Eye (tissue), 1 donor: ENCODE results near the gene GNAI3.

ENCODE experiments used
- DNase-seq: peaks from one replicate; pipeline ENCODE4 v3.0.0-alpha.2; 2015

Gene GNAI3

DNA sequence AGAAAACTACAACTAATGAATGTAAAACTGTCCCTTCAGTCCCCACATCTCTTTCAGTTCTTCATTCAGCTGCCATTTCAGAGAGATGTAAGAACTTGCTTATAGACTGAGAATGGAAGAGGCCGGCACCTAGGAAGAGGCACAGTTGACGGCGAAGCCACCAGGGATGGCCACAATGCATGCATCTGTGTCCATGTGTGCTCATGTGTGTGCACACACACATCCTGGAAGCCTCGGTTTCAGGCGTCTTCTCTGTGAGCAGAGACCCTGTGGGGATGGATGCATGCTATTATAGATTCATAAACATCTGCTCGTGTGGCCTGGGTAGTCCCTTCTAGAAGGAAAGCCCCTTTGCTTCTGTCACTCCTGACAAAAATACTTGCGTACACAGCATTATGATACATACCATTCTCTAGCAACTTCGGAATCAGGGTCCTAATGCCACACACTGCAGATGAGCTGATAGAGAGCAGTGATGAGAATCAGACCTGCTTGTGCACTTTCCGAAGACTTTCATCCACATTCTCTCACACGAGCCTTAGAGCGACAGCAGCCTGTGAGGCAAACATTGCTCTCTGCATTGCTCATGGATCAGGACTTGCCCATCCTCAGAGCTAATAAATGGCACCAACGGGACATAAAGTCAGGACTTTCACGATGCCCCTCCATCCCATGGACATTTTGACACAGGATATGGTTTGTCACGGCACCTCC, 21.2 kb upstream of the GNAI3 start:
- peak; percentile 63 for DNase-seq

DNA sequence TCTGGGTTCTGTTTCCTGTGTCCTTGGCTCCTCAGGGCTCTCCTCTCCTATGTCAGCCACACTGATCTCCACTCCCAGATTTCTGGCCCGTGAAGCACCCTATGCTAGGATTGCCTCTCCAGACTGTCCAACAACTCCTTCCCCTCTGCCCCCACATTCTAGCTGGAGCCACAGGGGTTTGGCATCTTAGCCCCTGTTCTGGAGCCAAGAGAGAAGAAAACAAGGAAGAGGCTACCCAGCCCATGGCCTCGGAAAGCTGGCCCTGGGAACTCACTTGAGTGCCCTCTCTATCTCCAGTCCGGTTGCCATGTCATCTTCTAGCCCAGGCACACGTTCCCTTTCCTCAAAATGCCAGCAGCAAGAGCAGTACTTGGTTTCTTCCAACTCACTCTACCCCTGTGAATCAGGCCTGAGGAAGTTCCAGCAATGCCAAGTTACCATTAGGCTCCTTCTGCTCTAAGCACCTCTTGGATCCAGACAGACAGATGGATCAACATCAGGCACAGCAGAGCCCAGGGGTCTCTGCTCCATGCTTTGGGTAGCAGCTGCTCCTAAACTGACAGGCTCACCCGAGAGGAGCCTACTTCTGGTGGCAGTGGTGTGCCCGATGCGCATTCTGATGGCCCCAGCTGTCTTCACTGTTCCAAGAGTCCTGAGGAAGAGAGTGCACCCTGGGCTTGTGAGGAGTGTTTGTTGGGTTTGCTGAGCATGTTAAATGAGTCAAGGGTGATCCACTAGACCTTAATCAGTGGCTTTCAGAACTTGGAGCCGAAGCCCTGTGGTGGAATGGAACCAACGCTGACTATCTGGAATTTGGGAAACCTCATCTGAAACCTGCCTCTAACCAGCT, 20.3 kb upstream of the GNAI3 start:
- DNase-seq: no peak

DNA sequence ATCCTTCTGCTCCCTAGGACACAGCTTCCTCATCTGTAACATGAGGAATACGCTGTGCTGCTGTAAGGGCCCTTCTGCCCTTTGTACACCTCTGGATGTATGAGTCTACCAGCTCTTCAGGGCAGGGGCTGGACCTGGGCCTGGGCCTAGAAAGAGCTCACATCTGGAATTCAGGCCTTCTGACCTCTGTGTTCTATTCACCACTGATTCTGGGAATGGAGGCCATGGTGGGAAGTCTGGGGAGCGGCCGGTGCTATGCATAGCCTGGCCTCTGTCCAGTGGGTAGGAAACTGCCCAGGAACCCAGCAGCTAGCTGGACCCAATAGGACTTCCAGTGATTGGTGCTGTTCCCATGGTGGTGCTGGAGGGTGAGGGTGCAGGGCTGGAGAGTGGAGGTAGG, 19.7 kb upstream of the GNAI3 start:
- no peak for DNase-seq

DNA sequence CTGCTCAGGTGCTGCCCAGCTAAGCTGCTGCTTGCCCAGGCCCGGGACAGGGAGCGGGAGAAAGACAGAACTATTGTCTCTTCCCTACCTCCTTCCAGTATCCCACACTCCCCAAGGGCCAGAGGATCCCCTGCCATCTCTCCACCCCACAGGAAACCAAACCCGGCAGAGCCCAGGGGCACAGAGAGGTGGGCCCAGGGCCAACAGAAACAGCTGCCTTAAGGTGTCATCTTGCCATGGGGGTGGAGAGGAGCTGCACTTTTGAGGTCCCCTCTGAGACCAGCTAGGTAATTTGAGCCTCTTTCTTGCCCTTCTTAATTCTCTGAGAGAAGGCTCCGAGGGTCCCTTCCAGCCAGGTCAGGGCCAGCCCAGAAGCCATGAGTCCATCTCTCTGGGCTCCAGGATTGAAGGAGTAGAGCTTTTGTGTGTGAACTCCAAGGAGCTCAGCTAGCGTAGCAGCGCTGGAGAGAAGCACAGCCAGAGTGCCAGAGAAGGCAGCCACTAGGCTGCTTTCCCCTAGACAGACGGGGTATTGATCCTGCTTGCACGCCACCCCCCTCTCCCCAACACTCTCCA, 18.4 kb upstream of the GNAI3 start:
- no peak for DNase-seq

DNA sequence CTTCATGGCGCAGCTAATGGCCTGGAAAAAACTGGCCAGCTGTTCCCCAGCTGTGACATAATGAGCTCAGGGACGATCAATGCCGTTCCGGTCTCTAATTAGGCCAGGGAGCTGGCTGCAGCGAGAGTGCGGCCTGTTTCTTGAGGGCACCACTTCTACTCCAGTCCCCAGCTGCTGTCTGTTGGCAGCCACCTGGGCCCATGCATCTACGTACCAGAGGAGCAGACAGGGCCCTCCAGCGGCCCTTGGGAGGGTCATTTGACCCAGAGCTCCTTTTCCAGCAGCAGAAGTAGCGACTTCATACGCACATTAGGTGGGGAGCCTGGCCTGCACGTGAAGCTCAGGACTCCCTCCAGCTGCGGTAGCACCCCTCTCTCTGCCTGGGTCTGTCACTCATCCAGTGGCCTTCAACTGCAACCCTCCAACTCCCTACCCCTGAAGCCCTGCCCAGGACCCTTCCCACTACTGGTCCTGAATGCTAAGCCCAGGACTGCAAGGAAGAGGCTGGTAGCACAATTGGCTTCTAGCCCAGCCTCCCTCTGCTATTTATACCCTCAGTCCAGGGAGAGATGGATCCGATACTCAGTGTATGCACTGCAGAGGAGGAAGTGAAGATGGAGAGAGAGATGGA, 17.8 kb upstream of the GNAI3 start:
- DNase-seq: peak; percentile 97

DNA sequence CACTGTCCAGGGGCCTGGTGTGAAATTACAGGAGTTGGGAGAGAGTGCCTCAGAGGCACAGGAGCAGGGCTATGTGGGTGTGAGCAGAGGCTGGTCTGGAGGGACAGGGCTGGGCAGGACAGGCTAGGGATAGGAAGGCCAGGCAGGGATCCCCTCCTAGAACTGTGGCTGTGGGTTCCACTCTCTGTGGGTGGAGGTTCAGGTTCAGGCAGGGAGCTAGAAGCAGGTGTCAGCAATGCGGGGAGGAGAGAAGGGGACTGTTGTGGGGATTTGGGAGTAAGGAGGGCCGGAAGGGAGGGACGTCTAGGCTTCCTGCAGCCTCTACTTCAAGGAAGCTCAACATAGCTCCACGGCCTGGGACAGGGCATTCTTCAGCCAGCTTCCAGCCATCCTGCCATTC, 17.0 kb upstream of the GNAI3 start:
- DNase-seq: no peak

DNA sequence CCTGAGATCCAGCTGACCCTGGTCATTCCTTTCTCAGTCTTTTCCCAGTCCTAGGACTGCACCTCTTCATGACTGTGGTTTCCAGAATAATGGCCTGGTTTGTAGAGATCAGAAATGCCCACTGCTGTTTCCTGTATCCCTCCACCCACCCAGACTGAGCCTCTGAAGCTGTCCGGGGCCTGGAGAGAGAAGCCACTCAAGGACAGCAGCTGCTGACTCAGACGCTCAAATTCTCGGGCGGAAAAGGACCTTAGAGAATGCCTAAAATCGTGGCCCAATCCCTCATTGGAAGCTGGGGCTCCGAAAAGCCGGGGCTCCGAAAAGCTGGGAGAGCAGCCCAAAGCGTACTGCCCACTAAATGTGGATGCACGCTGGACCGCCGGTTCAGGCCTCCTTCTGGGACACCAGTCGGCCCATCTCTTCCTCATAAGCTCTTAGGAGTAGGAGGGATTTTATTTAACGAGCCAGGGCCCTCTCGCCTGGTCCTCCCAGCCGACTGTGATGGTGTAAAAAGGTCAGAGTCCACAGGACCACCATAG, 16.5 kb upstream of the GNAI3 start:
- no peak for DNase-seq

DNA sequence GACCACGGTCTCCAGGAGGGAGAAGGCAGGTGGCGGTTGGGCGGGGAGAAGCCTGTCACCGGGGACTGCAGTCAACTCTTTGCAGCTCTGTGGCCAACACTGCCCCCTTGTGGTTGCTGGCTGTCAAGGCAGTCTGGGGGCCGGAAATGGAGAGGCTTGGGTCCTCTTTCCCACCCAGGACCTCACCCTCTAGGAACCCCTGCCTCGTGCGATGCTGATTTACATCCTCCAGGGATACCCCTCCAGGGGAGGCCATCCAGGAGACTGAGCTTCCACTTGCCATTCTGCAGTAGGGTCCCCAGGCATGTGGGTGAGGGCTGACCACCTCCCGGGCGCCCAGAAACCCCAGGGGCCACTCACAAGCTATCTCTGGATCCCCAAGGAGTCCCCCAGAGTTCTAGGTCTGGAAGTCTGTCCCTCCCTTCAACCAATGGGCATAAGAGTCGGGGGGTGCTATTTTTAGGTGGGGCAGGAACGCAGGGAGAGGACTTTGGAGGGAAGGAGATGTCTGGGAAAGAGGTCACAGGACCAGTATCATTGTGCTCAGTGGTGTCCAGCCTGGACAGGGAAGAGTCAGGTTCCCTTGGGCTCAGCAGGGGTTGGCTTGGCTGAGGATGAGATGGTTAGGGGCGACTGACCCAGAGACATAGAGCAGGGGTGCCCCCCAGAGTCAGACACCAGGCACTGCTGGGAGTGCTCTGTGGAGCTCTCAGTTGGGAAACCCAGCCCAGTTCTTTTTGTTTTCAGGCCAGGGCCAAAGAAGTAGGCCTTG, 15.9 kb upstream of the GNAI3 start:
- DNase-seq: peak; percentile 95

DNA sequence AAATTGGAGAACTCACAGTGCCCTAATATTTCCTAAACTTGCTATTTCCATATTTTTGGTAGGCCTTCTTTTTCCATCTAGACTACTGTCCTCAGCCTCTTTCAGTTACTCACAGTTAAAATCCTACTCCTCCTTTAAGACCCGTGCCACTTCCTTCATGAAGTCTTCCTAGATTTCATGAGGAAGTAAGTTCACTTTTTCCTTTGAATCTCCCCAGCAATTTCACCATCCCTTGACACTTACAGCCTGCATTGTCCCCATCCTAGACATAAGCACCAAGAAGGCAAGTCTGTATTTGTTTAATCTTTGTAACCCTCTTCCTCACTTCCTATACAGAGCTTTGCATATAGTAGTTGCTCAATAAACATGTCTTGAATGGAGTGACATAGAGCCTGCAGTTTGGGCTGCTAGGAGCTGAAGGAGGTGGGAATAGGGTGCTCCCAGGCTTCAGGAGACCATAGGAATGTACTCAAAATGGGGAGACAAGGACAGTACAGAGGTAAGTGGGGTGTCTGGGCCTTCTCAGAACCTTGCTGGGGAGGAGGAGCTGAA, 14.0 kb upstream of the GNAI3 start:
- no peak for DNase-seq

DNA sequence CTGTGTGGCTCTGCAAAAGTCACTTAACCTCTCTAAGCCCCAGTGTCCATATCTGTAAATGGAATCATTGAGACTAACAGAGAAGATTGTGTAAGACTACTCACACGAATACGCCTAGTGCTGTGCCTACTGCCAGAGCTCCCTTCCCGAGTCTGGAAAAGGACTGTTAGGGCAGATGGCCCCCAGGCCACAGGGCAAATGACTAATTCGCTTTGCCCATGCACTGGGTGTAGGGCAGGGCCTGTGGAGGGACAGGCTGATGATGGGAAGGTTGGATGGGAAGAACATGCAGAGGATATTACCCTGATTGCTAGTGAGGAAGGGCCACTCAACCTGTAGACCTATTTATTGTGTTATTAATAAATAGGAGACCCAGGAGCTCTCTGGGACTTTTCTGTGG, 12.9 kb upstream of the GNAI3 start:
- no peak for DNase-seq

DNA sequence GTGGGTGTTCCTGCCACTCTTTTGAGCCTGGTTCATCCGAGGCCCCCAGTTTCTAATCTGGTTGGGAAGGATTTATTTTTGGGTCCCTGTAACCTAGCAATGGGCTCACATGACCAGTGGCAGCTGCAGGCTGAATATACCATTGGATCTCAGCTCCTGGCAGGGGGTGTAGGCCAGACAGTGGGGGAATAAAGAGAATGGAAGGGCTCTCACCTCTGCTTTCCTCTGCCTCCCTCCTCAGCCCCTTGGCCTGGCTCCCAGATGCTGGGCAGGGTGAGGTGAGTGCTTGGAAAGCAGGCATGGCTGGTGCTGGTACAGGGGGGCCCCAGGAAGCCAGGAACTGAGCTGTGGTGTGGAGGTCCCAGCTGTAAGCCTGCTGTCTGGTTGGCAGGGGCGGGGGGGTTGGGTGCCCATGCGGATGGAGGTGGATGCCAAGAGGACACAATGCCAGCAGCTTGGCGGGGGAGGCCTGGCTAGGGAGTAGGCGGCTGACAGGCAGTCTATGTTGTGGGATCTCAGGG, 12.4 kb upstream of the GNAI3 start:
- peak; percentile 28 for DNase-seq

DNA sequence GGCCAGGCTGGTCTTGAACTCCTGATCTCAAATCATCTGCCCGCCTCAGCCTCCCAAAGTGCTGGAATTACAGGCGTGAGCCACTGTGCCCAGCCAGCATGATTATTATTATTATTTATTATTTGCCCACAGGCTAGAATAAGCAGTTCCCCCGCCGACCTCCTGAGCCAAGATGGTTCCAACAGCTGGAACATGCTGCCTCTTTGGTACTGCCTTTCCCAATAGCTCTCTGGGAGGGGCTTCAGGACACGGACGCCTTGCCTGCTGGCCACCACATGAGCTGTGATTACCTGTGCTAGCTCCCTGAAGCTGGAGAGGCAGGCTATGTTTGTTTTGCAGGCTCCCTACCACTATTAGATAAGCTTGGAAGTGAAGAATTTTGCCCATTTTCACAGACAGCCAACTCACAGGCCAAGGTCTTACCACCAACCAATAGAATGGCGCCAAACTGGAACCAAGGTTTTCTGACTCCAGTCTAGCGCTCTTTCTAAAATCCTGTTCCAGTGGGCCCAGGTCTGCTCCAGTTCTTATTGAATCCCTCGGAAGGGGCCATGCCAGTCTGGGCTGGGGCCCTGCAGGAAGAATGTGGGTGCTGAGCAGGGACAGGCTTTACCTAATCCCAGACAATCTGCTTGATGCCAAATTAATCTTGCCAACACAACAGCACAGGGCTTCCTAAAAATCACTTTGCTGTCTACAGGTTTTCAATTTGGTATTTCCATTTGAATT, 10.8 kb upstream of the GNAI3 start:
- no peak for DNase-seq

DNA sequence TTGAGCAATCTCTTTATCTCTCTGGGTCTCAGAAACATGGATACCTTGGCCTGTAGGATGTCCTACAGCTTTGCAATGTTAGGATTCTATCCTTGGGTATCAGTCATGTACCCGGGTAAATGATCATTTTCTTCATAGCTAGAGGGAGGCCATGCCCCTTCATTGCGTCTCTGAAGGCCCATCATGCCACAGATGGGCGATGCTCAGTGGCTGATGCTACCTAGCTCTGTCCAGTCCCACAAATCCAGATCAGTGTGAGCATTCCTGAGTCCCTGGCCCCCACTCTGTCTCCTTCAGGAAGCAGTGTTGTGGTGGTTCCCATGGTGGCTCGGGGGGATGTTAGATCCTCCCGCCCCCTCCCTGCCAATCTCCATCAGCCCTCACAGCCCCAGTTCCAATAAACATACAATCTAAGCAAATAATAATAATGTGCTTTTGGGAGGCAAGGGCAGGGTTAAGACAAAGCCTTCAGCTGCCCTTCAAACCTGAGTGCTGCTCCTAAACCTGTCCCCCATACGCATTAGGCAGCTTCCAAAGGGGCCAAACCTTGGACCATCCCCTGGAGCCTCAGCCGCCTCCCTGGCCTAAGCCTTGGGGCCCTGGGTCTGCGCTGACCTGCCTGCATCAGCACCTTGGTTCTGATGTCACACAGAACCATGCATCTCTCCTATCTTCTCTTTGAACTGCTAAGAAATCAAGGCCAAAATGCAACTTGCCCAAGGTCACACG, 9.4 kb upstream of the GNAI3 start:
- DNase-seq: no peak

DNA sequence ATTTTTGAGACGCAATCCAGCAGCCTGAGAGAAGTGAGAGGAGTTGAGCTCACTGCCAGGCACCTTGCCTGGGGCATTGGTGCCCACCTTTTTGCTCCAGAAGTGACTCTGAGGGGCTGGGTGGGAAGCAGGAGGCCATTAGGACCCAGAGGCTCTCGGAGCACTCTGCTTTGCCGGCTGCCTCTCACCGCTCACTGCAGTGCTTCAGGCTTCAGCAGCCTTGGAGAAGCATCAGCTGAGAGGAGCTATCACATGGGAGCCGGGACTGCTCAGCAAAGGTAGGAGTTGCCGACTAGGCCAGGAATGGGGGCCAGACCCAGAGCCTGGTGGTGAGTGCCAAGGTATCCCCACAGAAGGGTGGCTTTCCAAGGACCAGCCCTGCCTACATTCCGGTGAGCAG, 8.7 kb upstream of the GNAI3 start, which contains the start of gene GPR61:
GPR61 (plus strand) TSS at position 197 of the 400 bp plus-strand sequence. CDS start 3,151 bp downstream, outside the sequence.
- peak; percentile 42 for DNase-seq

DNA sequence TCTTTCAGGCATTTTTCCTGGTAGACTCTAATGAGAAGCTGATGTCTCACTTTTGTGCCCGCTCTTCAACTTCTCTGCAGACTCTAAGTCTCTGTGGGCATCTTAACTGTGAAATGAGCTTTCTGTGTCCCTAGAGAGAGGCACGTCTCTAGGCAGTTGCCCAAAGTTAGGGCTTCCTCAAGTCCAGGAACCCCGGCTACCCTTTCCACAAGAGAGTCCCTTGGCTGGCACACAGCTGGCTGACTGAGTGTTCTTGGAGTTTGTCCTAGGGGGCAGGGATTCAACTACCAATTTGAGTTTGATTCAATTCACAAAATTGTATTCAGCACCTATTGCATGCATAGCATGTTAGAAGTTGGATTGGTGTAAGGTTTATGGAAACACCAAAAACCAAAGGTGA, 7.3 kb upstream of the GNAI3 start:
- no peak for DNase-seq

DNA sequence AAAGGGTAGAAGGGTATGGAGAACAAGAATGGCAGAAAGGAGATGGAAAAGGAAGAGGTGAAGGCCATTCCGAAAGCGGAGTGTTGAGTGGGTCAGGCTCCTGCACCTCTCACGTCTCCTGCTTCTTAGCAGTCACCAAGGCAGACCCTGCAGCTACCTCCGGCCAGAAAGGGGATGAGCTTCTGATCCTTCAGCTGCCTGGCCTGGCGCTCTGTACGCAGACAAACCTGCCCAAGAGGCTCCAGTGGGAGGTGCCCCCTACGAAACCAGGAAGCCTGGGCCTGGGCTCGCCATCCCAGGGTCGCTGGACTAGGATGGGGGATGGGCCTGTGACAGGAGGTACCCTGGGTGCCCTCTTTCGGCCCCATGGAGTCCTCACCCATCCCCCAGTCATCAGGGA, 5.8 kb upstream of the GNAI3 start:
- DNase-seq: no peak

DNA sequence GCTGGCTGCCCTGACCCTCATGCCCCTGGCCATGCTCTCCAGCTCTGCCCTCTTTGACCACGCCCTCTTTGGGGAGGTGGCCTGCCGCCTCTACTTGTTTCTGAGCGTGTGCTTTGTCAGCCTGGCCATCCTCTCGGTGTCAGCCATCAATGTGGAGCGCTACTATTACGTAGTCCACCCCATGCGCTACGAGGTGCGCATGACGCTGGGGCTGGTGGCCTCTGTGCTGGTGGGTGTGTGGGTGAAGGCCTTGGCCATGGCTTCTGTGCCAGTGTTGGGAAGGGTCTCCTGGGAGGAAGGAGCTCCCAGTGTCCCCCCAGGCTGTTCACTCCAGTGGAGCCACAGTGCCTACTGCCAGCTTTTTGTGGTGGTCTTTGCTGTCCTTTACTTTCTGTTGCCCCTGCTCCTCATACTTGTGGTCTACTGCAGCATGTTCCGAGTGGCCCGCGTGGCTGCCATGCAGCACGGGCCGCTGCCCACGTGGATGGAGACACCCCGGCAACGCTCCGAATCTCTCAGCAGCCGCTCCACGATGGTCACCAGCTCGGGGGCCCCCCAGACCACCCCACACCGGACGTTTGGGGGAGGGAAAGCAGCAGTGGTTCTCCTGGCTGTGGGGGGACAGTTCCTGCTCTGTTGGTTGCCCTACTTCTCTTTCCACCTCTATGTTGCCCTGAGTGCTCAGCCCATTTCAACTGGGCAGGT, 5.0 kb upstream of the GNAI3 start:
- DNase-seq: no peak

DNA sequence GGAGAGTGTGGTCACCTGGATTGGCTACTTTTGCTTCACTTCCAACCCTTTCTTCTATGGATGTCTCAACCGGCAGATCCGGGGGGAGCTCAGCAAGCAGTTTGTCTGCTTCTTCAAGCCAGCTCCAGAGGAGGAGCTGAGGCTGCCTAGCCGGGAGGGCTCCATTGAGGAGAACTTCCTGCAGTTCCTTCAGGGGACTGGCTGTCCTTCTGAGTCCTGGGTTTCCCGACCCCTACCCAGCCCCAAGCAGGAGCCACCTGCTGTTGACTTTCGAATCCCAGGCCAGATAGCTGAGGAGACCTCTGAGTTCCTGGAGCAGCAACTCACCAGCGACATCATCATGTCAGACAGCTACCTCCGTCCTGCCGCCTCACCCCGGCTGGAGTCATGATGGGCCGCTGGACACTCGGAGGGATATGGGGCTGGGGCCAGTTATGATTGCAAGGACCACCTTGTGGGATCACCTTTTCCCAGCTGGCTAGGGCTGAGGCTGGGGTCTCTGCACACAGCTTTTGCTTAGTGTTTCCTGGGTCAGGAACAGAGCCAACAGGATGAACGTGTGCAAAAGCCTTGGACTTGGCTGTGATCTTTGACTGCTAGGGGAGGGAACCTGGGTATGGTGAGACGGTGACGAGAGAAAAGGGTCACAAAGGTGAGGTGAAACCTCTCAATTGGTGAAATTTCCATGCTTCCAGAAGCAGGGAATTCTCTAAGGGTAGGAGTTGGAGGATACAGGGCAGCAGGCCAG, 4.3 kb upstream of the GNAI3 start:
- DNase-seq: no peak
